NOMO-1 treated with dmso at 0.1 percent for 144 hours (cell line): ENCODE results near the gene DHX40.

Source experiments
- DNase-seq: peaks from one replicate; lab custom pipeline; 2025; ENCODE audit not compliant: unreplicated experiment; lab: John Stamatoyannopoulos, UW

DHX40 gene

GRCh38 chr17:59627274-59627673 is 61.9 kb downstream of the DHX40 start:
- DNase-seq = no peak

- no peak for DNase-seq
Measured at GRCh38 chr17:59627770-59628171, 62.4 kb downstream of the DHX40 start.

GRCh38 chr17:59629174-59629573 is 63.8 kb downstream of the DHX40 start:
- DNase-seq = no peak

GRCh38 chr17:59631276-59631675 is 65.9 kb downstream of the DHX40 start:
- DNase-seq = no peak

- no peak for DNase-seq
Measured at GRCh38 chr17:59632398-59632797, 67.0 kb downstream of the DHX40 start.

GRCh38 chr17:59633658-59634359 is 68.4 kb downstream of the DHX40 start:
- no peak for DNase-seq

- no peak for DNase-seq
Measured at GRCh38 chr17:59634632-59635541, 69.5 kb downstream of the DHX40 start.

- no peak for DNase-seq
Measured at GRCh38 chr17:59637611-59638310, 72.4 kb downstream of the DHX40 start.

- no peak for DNase-seq
Measured at GRCh38 chr17:59638553-59638952, 73.1 kb downstream of the DHX40 start.

- peak; percentile 66 for DNase-seq
Measured at GRCh38 chr17:59641799-59642484, 76.5 kb downstream of the DHX40 start.

GRCh38 chr17:59642565-59642964 is 77.2 kb downstream of the DHX40 start:
- no peak for DNase-seq

- no peak for DNase-seq
Measured at GRCh38 chr17:59643159-59644140, 78.0 kb downstream of the DHX40 start.

- no peak for DNase-seq
Measured at GRCh38 chr17:59647288-59647687, 81.9 kb downstream of the DHX40 start.

- DNase-seq = no peak
Measured at GRCh38 chr17:59649886-59650285, 84.5 kb downstream of the DHX40 start.

GRCh38 chr17:59650642-59651041 is 85.2 kb downstream of the DHX40 start:
- no peak for DNase-seq

- DNase-seq = no peak
Measured at GRCh38 chr17:59651346-59651745, 85.9 kb downstream of the DHX40 start.

GRCh38 chr17:59652119-59652518 is 86.7 kb downstream of the DHX40 start:
- DNase-seq = no peak

GRCh38 chr17:59656624-59657023 is 91.2 kb downstream of the DHX40 start:
- DNase-seq = peak; percentile 61
